Sigmoid colon (tissue), 4 donors: Measurements from ENCODE around the gene LDLRAD4.

Experiments used
- CTCF ChIP-seq, 4 experiments: fragments of 450-650 bp in 3 of 4; fragments of 200-600 bp in 1 of 4; IDR thresholded peaks; one replicate each; pipeline ENCODE4 v1.5.1; 2016 to 2019; ENCODE audit warnings: antibody characterized with exemption in 4 of 4, mild to moderate bottlenecking in 3 of 4, moderate library complexity in 2 of 4
- POLR2AphosphoS5 ChIP-seq, 4 donors: sonication (generic); formaldehyde crosslinking; IDR thresholded peaks; one replicate each; pipeline ENCODE4 v1.6.1; 2017; ENCODE audit warnings: antibody characterized with exemption in 4 of 4

- no peak for TF ChIP-seq POLR2AphosphoS5 (IDR thresholded peaks at IDR 0.05)
- TF ChIP-seq CTCF (IDR thresholded peaks at IDR 0.05): no peak
Measured at GRCh38 chr18:13287372-13287771, 68.8 kb downstream of the LDLRAD4 start.
